Body of pancreas (tissue), 4 donors: Measurements from ENCODE around the gene DPT.

Experiments used
- POLR2A ChIP-seq, 3 donors: fragments of 450-650 bp; IDR thresholded peaks; one replicate each; pipeline ENCODE4 v1.6.1; 2016; ENCODE audit warnings: antibody characterized with exemption in 3 of 3, mild to moderate bottlenecking in 2 of 3
- TF ChIP-seq, protein P1 (sequence below), 7 experiments: fragments of 450-650 bp in 4 of 7; fragments of 200-600 bp in 3 of 7; sonication (generic) in 3 of 7; IDR thresholded peaks; one replicate each; pipeline ENCODE4 v1.5.1; 2016 to 2019; ENCODE audit warnings: antibody characterized with exemption in 7 of 7

DNA sequence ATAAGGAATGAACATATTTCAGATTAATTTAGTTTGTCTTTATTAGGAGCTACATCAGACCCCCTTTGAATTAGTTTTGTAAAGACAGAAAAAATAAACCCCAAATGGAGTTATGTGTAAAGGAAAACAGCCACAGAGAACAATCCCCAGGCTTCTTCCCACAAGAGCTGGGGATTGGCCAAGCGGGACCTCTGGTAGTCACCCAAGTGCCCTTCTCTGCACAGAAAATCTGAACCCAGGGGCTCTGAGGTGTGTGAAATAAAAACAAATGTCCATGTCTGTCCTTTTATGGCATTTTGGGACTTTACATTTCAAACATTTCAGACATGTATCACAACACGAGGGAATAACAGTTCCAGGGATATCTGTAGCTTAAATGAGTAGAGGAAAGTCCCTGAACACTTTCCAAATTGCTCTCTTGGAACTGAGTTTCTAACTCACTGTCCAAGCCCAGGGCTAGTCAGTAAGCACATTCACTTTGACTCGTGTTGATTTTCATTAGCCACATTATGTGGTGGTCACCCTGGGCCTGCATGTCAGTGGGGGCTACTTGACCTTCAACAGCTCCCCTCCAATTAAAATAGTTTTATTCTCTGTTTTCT is 22.5 kb downstream of the DPT start:
- TF ChIP-seq, protein P1, sequence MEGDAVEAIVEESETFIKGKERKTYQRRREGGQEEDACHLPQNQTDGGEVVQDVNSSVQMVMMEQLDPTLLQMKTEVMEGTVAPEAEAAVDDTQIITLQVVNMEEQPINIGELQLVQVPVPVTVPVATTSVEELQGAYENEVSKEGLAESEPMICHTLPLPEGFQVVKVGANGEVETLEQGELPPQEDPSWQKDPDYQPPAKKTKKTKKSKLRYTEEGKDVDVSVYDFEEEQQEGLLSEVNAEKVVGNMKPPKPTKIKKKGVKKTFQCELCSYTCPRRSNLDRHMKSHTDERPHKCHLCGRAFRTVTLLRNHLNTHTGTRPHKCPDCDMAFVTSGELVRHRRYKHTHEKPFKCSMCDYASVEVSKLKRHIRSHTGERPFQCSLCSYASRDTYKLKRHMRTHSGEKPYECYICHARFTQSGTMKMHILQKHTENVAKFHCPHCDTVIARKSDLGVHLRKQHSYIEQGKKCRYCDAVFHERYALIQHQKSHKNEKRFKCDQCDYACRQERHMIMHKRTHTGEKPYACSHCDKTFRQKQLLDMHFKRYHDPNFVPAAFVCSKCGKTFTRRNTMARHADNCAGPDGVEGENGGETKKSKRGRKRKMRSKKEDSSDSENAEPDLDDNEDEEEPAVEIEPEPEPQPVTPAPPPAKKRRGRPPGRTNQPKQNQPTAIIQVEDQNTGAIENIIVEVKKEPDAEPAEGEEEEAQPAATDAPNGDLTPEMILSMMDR (IDR thresholded peaks at IDR 0.05), result no peak
- no peak for TF ChIP-seq POLR2A (IDR thresholded peaks at IDR 0.05)
